Esophagus muscularis mucosa (tissue), 4 donors: ENCODE data around the gene ST8SIA4. TPM values are rescaled to one million over a fixed set of nuclear protein-coding genes. Genes with fewer than 3 reads are reported as not detected.

ENCODE experiments used
- DNase-seq: peaks from one replicate; pipeline ENCODE4 v3.0.0-alpha.2; 2017; ENCODE audit errors: extremely low spot score
- H3K27ac ChIP-seq, 4 donors: fragments of 200-600 bp; sonication (generic); replicated peaks in 1 of 4; 1 replicate in 3 of 4; 2 replicates in 1 of 4; pipeline ENCODE4 v1.5.1; 2016 to 2019; ENCODE audit warnings: mild to moderate bottlenecking in 1 of 4
- H3K27me3 ChIP-seq, 4 donors: fragments of 200-600 bp; sonication (generic); one replicate each; pipeline versions ENCODE4 v1.5.1 to v1.6.0; 2016 to 2019
- H3K36me3 ChIP-seq, 4 donors: fragments of 200-600 bp; sonication (generic); one replicate each; pipeline ENCODE4 v1.5.1; 2016 to 2019
- H3K4me1 ChIP-seq, 4 donors: fragments of 200-600 bp; sonication (generic); one replicate each; pipeline ENCODE4 v1.5.1; 2016 to 2019
- H3K4me3 ChIP-seq, 4 donors: fragments of 200-600 bp; sonication (generic); 1 replicate in 2 of 4; 2 replicates in 2 of 4; pipeline ENCODE4 v1.5.1; 2016 to 2019; ENCODE audit warnings: mild to moderate bottlenecking in 4 of 4, moderate library complexity in 1 of 4
- H3K9me3 ChIP-seq, 4 donors: fragments of 200-600 bp; sonication (generic); 1 replicate in 3 of 4; 2 replicates in 1 of 4; pipeline ENCODE4 v1.5.1; 2016 to 2019
- CTCF ChIP-seq, 3 experiments: fragments of 200-600 bp in 2 of 3; fragments of 450-650 bp in 1 of 3; sonication (generic) in 2 of 3; IDR thresholded peaks; one replicate each; pipeline ENCODE4 v1.5.1; 2017 to 2019; ENCODE audit warnings: antibody characterized with exemption in 3 of 3, mild to moderate bottlenecking in 2 of 3, moderate library complexity in 1 of 3
- EP300 ChIP-seq: sonication (generic); formaldehyde crosslinking; IDR thresholded peaks from one replicate; pipeline ENCODE4 v1.6.1; 2017; ENCODE audit warnings: antibody characterized with exemption
- POLR2A ChIP-seq: fragments of 450-650 bp; IDR thresholded peaks from one replicate; pipeline ENCODE4 v1.6.1; 2017; ENCODE audit warnings: antibody characterized with exemption, moderate library complexity, mild to moderate bottlenecking, low read depth
- POLR2AphosphoS5 ChIP-seq, 2 donors: sonication (generic); formaldehyde crosslinking; IDR thresholded peaks; one replicate each; pipeline ENCODE4 v1.6.1; 2017; ENCODE audit warnings: antibody characterized with exemption in 2 of 2
- WGBS: methylation state at CpG from one replicate; pipeline ENCODE4 v1.1.5; 2018; 5-methylcytosine and 5-hydroxymethylcytosine counted together
- intact Hi-C: fragments of 100-400 bp; cut with DNase I; formaldehyde crosslinking; loops from one replicate; pipeline ENCODE4 v1.15.1; 2023
- total RNA-seq, 4 donors: library from RNA; depleted of rRNA; stranded (reverse); fragments of >200 nt; gene quantifications; one replicate each; pipeline versions ENCODE4 v1.1.0 to v1.2.1, GENCODE V29; 2016

ST8SIA4 gene
- total RNA-seq, 4 donors from 2014 or later, result 1.5 to 3.3 (median 2.5) TPM

- H3K4me1 ChIP-seq, result no peaks in the 10 kb centered on the region
- intact Hi-C loops, result no loop called here
- H3K27me3 ChIP-seq, result no peaks in the 10 kb centered on the region
- no peak overlapping the region for H3K27ac ChIP-seq
- 95% methylated on average over 3 of the region's 3 CpGs for WGBS
- H3K4me3 ChIP-seq, result no peak overlapping the region
- DNase-seq, result no peak
- TF ChIP-seq POLR2AphosphoS5 (IDR thresholded peaks at IDR 0.05) (no peak), POLR2A (no peak), CTCF (IDR thresholded peaks at IDR 0.05) (no peak), EP300 (no peak)
- H3K9me3 ChIP-seq, result no peaks in the 10 kb centered on the region
- H3K36me3 ChIP-seq, result no peaks in the 10 kb centered on the region
Observed at GRCh38 chr5:100861148-100861547, 41.9 kb downstream of the ST8SIA4 start.

GRCh38 chr5:100860407-100860806 lies 42.7 kb downstream of the ST8SIA4 start:
- no peak for DNase-seq
- no peaks in the 10 kb centered on the region for H3K36me3 ChIP-seq
- H3K4me3 ChIP-seq, result no peak overlapping the region
- no peaks in the 10 kb centered on the region for H3K4me1 ChIP-seq
- H3K9me3 ChIP-seq, result no peaks in the 10 kb centered on the region
- H3K27me3 ChIP-seq, result no peaks in the 10 kb centered on the region
- H3K27ac ChIP-seq, result no peak overlapping the region
- TF ChIP-seq POLR2AphosphoS5 (IDR thresholded peaks at IDR 0.05) (no peak), EP300 (no peak), CTCF (IDR thresholded peaks at IDR 0.05) (no peak), POLR2A (no peak)
- intact Hi-C loops, result no loop called here
- 100% methylated on average over 1 of the region's 1 CpG for WGBS

- intact Hi-C loops, result no loop called here
- H3K4me1 ChIP-seq, result no peaks in the 10 kb centered on the region
- no peak for DNase-seq
- H3K4me3 ChIP-seq, result no peak overlapping the region
- no peaks in the 10 kb centered on the region for H3K27me3 ChIP-seq
- WGBS, result 70% methylated on average over 1 of the region's 1 CpG
- H3K9me3 ChIP-seq, result no peaks in the 10 kb centered on the region
- no peak overlapping the region for H3K27ac ChIP-seq
- TF ChIP-seq POLR2A (no peak), EP300 (no peak), CTCF (IDR thresholded peaks at IDR 0.05) (no peak), POLR2AphosphoS5 (IDR thresholded peaks at IDR 0.05) (no peak)
- no peaks in the 10 kb centered on the region for H3K36me3 ChIP-seq
Observed at GRCh38 chr5:100858987-100859545, 44.0 kb downstream of the ST8SIA4 start.

- no peaks in the 10 kb centered on the region for H3K36me3 ChIP-seq
- no peak for DNase-seq
- no peak overlapping the region for H3K27ac ChIP-seq
- WGBS, result 91% methylated on average over 2 of the region's 2 CpGs
- H3K4me3 ChIP-seq, result no peak overlapping the region
- no peaks in the 10 kb centered on the region for H3K4me1 ChIP-seq
- intact Hi-C loops, result no loop called here
- H3K27me3 ChIP-seq, result no peaks in the 10 kb centered on the region
- no peaks in the 10 kb centered on the region for H3K9me3 ChIP-seq
- TF ChIP-seq EP300, result no peak
- no peak for TF ChIP-seq POLR2A
- TF ChIP-seq POLR2AphosphoS5 (IDR thresholded peaks at IDR 0.05), result no peak
- TF ChIP-seq CTCF (IDR thresholded peaks at IDR 0.05), result no peak
Observed at GRCh38 chr5:100856462-100856861, 46.6 kb downstream of the ST8SIA4 start.

GRCh38 chr5:100855937-100856430 lies 47.1 kb downstream of the ST8SIA4 start:
- no peak for DNase-seq
- intact Hi-C loops, result no loop called here
- no peaks in the 10 kb centered on the region for H3K9me3 ChIP-seq
- no peak for TF ChIP-seq POLR2A
- no peak for TF ChIP-seq CTCF (IDR thresholded peaks at IDR 0.05)
- no peak for TF ChIP-seq POLR2AphosphoS5 (IDR thresholded peaks at IDR 0.05)
- TF ChIP-seq EP300, result no peak
- H3K4me3 ChIP-seq, result no peak overlapping the region
- no peaks in the 10 kb centered on the region for H3K27me3 ChIP-seq
- no peak overlapping the region for H3K27ac ChIP-seq
- WGBS, result 88% methylated on average over 6 of the region's 6 CpGs
- no peaks in the 10 kb centered on the region for H3K36me3 ChIP-seq
- H3K4me1 ChIP-seq, result no peaks in the 10 kb centered on the region
